ENCODE results near the gene TEKTIP1. TPM values are rescaled to one million over a fixed set of nuclear protein-coding genes. Genes with fewer than 3 reads are reported as not detected.

TEKTIP1 gene
- total RNA-seq: 1 to 10 TPM in 3 of 6 experiments, not detected in 3; 1.1 to 1.6 (median 1.3) TPM
- long read RNA-seq: 0 reads

DNA sequence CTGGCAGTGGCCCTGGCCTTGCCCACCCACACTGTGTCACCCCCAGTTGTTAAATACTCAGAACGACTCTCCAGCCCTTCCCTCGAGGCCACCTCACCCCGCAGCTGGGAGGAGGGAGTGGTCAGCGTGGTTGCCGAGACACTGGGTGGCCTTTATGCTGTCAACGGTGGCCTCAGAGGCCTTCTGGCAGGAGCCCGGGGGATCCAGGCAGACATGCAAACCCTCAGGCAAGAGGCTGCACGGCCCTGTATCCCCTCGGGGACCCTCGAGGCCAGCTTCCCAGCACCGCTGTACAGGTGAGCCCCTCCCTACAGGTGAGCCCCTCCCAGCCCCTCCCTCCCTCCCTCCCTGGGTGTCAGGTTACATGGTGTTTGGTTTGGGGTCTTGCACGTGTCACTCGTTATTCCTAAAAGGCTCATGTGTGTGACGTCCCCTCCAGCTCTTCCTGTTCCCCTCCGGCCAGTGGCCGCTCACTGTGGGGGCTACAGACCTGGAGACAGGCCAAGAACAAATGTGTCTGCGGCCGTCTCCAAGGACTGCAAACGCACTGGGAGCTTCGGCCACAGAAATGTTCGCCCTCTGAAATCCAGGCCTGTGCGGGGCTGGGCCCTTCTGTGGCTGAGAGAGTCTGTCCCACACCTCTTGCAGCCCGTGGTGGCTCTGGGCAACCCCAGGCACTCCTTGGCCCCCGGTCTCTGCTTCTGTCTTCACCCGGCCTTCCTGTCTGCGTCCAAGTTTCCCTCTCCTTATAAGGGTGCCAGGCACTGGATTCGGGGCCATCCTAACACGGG lies at the start of gene TEKTIP1:
TSS of gene TEKTIP1 (plus strand) at position 210 of the 791 bp plus-strand sequence. CDS start at position 214, 4 bp downstream.
- Histone ChIP-seq H3K27me3 (no peaks in the 10 kb centered on the region), H3K36me3 (peaks cover 0 to 20% (median 0%) of the 10 kb centered on the region in 4 donors), H3K27ac (no peak within 1 kb of the TSS), H3K4me3 (no peak within 1 kb of the TSS), H3K4me1 (no peaks in the 10 kb centered on the region), H3K9me3 (no peaks in the 10 kb centered on the region)
- DNase-seq: peak in 1 of 3 donors; percentile 51
- intact Hi-C loops (cut with DNase I): no loop called here
- TF ChIP-seq POLR2A (IDR thresholded peaks at IDR 0.05) (no peak), CTCF (IDR thresholded peaks at IDR 0.05) (no peak)
- 76% methylated on average over 10 of the region's 28 CpGs for WGBS (ENCODE audit: insufficient coverage, low coverage, low lambda C conversion rate, missing lambda C conversion rate)
- no peak for ATAC-seq

DNA sequence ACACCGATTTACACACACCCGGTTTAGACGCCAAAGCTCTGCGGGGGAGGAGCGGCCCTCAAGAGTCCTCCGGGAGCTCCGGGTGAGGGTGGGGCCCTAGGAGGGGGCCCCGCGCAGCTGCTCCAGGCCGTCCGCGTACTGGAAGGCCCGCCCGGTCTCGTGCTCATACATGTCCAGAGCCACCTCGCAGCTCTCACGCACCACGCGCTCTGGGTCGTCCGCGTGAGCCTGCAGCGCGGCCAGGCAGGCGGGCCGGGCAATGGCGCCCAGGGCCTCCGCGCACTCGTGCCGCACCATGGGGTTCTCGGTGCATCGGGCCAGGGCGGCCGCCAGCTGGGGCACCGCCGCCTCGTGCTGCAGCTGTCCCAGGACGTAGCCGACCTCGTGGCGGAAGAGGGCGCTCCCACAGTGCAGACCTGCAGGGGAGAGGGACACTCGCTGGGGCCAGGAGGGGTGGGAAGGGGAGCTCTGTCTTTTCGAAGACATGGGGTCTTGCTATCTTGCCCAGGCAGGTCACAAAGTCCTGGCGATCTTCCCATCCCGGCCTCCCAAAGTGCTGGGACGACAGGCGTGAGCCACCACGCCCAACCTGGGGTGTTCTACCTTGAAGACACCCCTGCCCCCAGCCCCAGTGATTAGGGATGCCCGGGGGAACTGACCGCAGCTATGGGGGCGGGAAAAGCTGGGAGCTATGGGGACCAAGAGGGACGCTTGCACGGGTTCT lies 47.4 kb upstream of the TEKTIP1 start:
- intact Hi-C loops (cut with DNase I): no loop called here

GRCh38 chr19:3492131-3492839 lies 46.7 kb upstream of the TEKTIP1 start:
- H3K36me3 ChIP-seq: peaks cover 0 to 32% (median 4%) of the 10 kb centered on the region in 4 donors
- no peaks in the 10 kb centered on the region for H3K27me3 ChIP-seq
- ATAC-seq (no peak), DNase-seq (no peak)
- no peaks in the 10 kb centered on the region for H3K9me3 ChIP-seq
- H3K4me1 ChIP-seq: no peaks in the 10 kb centered on the region
- H3K27ac ChIP-seq: no peak overlapping the region
- 98% methylated on average over 10 of the region's 45 CpGs for WGBS (ENCODE audit: insufficient coverage, low coverage, low lambda C conversion rate, missing lambda C conversion rate)
- intact Hi-C loops (cut with DNase I): no loop called here
- no peak for TF ChIP-seq POLR2A (IDR thresholded peaks at IDR 0.05)
- no peak for TF ChIP-seq CTCF (IDR thresholded peaks at IDR 0.05)
- H3K4me3 ChIP-seq: no peak overlapping the region

More for the DNA sequence above, 47.4 kb upstream of the TEKTIP1 start:
- Histone ChIP-seq H3K27ac (no peak overlapping the region), H3K9me3 (no peaks in the 10 kb centered on the region), H3K4me3 (no peak overlapping the region), H3K4me1 (no peaks in the 10 kb centered on the region), H3K27me3 (no peaks in the 10 kb centered on the region), H3K36me3 (peaks cover 0 to 32% (median 4%) of the 10 kb centered on the region in 4 donors)
- WGBS (ENCODE audit: insufficient coverage, low coverage, low lambda C conversion rate, missing lambda C conversion rate): 83% methylated on average over 8 of the region's 55 CpGs
- no peak for ATAC-seq
- no peak for TF ChIP-seq CTCF (IDR thresholded peaks at IDR 0.05)
- no peak for TF ChIP-seq POLR2A (IDR thresholded peaks at IDR 0.05)
- DNase-seq: no peak

- no peak overlapping the region for H3K27ac ChIP-seq
- 92% methylated on average over 15 of the region's 16 CpGs for WGBS (ENCODE audit: insufficient coverage, low coverage, low lambda C conversion rate, missing lambda C conversion rate)
- H3K9me3 ChIP-seq: no peaks in the 10 kb centered on the region
- intact Hi-C loops (cut with DNase I): no loop called here
- TF ChIP-seq CTCF (IDR thresholded peaks at IDR 0.05): no peak
- no peak for TF ChIP-seq POLR2A (IDR thresholded peaks at IDR 0.05)
- H3K27me3 ChIP-seq: no peaks in the 10 kb centered on the region
- DNase-seq: no peak
- H3K36me3 ChIP-seq: peaks cover 0 to 32% (median 4%) of the 10 kb centered on the region in 4 donors
- H3K4me3 ChIP-seq: no peak overlapping the region
- no peaks in the 10 kb centered on the region for H3K4me1 ChIP-seq
- ATAC-seq: no peak
Measured at GRCh38 chr19:3492919-3493318, 46.1 kb upstream of the TEKTIP1 start.
